Body of pancreas (tissue), 4 donors: Measurements from ENCODE around the gene XRCC5.

Experiments
- POLR2A ChIP-seq, 3 donors: fragments of 450-650 bp; IDR thresholded peaks; one replicate each; pipeline ENCODE4 v1.6.1; 2016; ENCODE audit warnings: antibody characterized with exemption in 3 of 3, mild to moderate bottlenecking in 2 of 3
- TF ChIP-seq, protein P1 (sequence below), 7 experiments: fragments of 450-650 bp in 4 of 7; fragments of 200-600 bp in 3 of 7; sonication (generic) in 3 of 7; IDR thresholded peaks; one replicate each; pipeline ENCODE4 v1.5.1; 2016 to 2019; ENCODE audit warnings: antibody characterized with exemption in 7 of 7

DNA sequence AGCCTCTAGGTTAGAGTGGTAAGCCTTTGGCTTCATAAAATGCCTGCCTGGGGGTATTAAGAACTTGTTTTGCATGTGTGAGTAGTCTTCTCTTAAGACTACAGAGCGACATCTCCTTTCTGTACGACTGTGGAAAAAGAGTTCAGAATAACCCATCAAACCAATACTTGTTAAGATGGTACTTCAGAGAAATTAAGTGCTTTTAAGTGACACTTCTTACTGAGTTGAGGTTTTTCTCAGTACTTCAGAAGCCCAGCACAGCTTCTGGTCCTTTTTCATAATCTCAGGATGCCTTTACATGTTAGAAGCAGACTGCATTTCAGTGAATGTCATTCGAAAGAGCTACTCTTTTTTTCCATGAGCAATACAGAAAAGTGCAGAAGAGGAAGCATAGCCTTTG, 10.8 kb downstream of the XRCC5 start:
- TF ChIP-seq, protein P1, sequence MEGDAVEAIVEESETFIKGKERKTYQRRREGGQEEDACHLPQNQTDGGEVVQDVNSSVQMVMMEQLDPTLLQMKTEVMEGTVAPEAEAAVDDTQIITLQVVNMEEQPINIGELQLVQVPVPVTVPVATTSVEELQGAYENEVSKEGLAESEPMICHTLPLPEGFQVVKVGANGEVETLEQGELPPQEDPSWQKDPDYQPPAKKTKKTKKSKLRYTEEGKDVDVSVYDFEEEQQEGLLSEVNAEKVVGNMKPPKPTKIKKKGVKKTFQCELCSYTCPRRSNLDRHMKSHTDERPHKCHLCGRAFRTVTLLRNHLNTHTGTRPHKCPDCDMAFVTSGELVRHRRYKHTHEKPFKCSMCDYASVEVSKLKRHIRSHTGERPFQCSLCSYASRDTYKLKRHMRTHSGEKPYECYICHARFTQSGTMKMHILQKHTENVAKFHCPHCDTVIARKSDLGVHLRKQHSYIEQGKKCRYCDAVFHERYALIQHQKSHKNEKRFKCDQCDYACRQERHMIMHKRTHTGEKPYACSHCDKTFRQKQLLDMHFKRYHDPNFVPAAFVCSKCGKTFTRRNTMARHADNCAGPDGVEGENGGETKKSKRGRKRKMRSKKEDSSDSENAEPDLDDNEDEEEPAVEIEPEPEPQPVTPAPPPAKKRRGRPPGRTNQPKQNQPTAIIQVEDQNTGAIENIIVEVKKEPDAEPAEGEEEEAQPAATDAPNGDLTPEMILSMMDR (IDR thresholded peaks at IDR 0.05), result no peak
- TF ChIP-seq POLR2A (IDR thresholded peaks at IDR 0.05), result no peak
